ENCODE results near the gene DCAF6. TPM values are rescaled to one million over a fixed set of nuclear protein-coding genes. Genes with fewer than 3 reads are reported as not detected.

DCAF6 gene
- total RNA-seq, 3 donors from 2014 or later (not counting 1 experiment from before 2014, with no cell fraction given), result 21.8 to 31.8 (median 27.8) TPM

GRCh38 chr1:167923324-167924056 lies 13.0 kb upstream of the DCAF6 start:
- H3K4me1 ChIP-seq (ENCODE audit: control insufficient read depth, insufficient read depth, low read length), result no peaks in the 10 kb centered on the region

GRCh38 chr1:167924102-167924501 lies 12.4 kb upstream of the DCAF6 start:
- TF ChIP-seq CTCF (IDR thresholded peaks at IDR 0.05), result no peak
- no peaks in the 10 kb centered on the region for H3K27me3 ChIP-seq (ENCODE audit: control insufficient read depth, insufficient read depth, low read length)
- no peaks in the 10 kb centered on the region for H3K4me1 ChIP-seq (ENCODE audit: control insufficient read depth, insufficient read depth, low read length)
- no peak overlapping the region for H3K4me3 ChIP-seq (ENCODE audit: low read length)
- no peaks in the 10 kb centered on the region for H3K9me3 ChIP-seq (ENCODE audit: control insufficient read depth, insufficient read depth, low read length)
- intact Hi-C loops (cut with micrococcal nuclease), result no loop called here
- Mint-ChIP-seq H3K4me1 (peaks cover 0 to 4% of the 10 kb centered on the region in 2 donors), H3K36me3 (no peaks in the 10 kb centered on the region), H3K27ac (no peak overlapping the region), H3K4me3 (no peak overlapping the region), H3K9me3 (no peaks in the 10 kb centered on the region), H3K27me3 (ENCODE audit: low read depth in 2 of 2) (no peaks in the 10 kb centered on the region)
- H3K27ac ChIP-seq (ENCODE audit: low read length), result no peak overlapping the region
- peaks cover 3% of the 10 kb centered on the region for H3K36me3 ChIP-seq (ENCODE audit: control insufficient read depth, insufficient read depth, low read length)
- DNase-seq (no peak), ATAC-seq (no peak)
- WGBS (ENCODE audit: insufficient coverage), result no CpG with 5 or more reads among the region's 2 CpGs

More at GRCh38 chr1:167923324-167924056, 13.0 kb upstream of the DCAF6 start:
- DNase-seq (no peak), ATAC-seq (no peak)
- Histone ChIP-seq H3K27ac (ENCODE audit: low read length) (no peak overlapping the region), H3K9me3 (ENCODE audit: control insufficient read depth, insufficient read depth, low read length) (no peaks in the 10 kb centered on the region), H3K4me3 (ENCODE audit: low read length) (no peak overlapping the region), H3K27me3 (ENCODE audit: control insufficient read depth, insufficient read depth, low read length) (no peaks in the 10 kb centered on the region), H3K36me3 (ENCODE audit: control insufficient read depth, insufficient read depth, low read length) (peaks cover 5% of the 10 kb centered on the region)
- H3K4me1 Mint-ChIP-seq, result peaks cover 0 to 4% of the 10 kb centered on the region in 2 donors
- H3K27ac Mint-ChIP-seq, result no peak overlapping the region
- H3K27me3 Mint-ChIP-seq (ENCODE audit: low read depth in 2 of 2), result no peaks in the 10 kb centered on the region
- no peaks in the 10 kb centered on the region for H3K36me3 Mint-ChIP-seq
- TF ChIP-seq CTCF (IDR thresholded peaks at IDR 0.05), result no peak
- H3K9me3 Mint-ChIP-seq, result no peaks in the 10 kb centered on the region
- 96% methylated on average over 2 of the region's 3 CpGs for WGBS (ENCODE audit: insufficient coverage)
- intact Hi-C loops (cut with micrococcal nuclease), result no loop called here
- H3K4me3 Mint-ChIP-seq, result no peak overlapping the region

- Mint-ChIP-seq H3K4me3 (no peak overlapping the region), H3K27me3 (ENCODE audit: low read depth in 2 of 2) (no peaks in the 10 kb centered on the region), H3K9me3 (no peaks in the 10 kb centered on the region), H3K36me3 (no peaks in the 10 kb centered on the region), H3K4me1 (peaks cover 0 to 4% of the 10 kb centered on the region in 2 donors), H3K27ac (no peak overlapping the region)
- peaks cover 2% of the 10 kb centered on the region for H3K36me3 ChIP-seq (ENCODE audit: control insufficient read depth, insufficient read depth, low read length)
- H3K4me1 ChIP-seq (ENCODE audit: control insufficient read depth, insufficient read depth, low read length), result no peaks in the 10 kb centered on the region
- DNase-seq (no peak), ATAC-seq (no peak)
- intact Hi-C loops (cut with micrococcal nuclease), result no loop called here
- no peak overlapping the region for H3K27ac ChIP-seq (ENCODE audit: low read length)
- no peak overlapping the region for H3K4me3 ChIP-seq (ENCODE audit: low read length)
- H3K9me3 ChIP-seq (ENCODE audit: control insufficient read depth, insufficient read depth, low read length), result no peaks in the 10 kb centered on the region
- H3K27me3 ChIP-seq (ENCODE audit: control insufficient read depth, insufficient read depth, low read length), result no peaks in the 10 kb centered on the region
- 90% methylated on average over 2 of the region's 2 CpGs for WGBS (ENCODE audit: insufficient coverage)
- no peak for TF ChIP-seq CTCF (IDR thresholded peaks at IDR 0.05)
These were observed 11.8 kb upstream of the DCAF6 start for GRCh38 chr1:167924543-167925231.
